ENCODE data around the gene RLBP1.

DNA sequence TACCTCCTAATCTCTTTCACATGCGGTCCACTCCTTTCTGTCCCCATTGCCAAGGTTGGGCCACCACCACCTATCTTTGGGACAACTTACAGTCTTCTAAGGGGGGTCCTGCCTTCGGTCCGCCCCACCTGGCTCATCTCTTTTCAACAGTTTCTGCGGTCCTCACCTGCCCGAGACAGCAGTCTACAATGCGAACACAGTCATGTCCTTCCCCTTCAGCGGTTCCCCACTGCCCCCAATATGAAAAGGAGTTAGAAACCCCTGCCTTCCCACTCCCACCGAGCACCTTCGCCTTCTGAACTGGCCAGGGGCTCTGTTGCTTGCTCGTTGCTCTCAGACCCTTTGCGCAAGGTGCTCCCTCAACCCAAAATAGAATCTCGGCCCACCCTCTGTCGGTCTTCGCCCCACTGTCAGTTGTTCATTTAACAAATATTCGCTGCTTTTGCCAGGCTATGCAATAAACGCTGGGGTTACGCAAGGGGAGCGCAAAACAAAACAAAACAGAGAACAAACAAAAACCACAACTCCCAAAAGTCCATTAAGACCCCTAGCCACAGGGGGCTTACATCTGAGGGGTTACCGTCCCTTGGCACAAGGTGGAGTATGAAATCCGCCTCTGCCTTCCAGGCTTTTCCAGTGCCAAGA, 21.8 kb upstream of the RLBP1 start:
- TF ChIP-seq YY1 (IDR thresholded peaks at IDR 0.05; ENCODE audit: low read depth, low read length) = no peak
- TF ChIP-seq NFXL1 (IDR thresholded peaks at IDR 0.05; ENCODE audit: borderline replicate concordance) = no peak
- no peak for TF ChIP-seq ESRRA (IDR thresholded peaks at IDR 0.05; ENCODE audit: low read length)
- TF ChIP-seq EZH2 (IDR thresholded peaks at IDR 0.05; ENCODE audit: borderline replicate concordance, control insufficient read depth, low read depth, low read length) = no peak
- TF ChIP-seq, protein P1, sequence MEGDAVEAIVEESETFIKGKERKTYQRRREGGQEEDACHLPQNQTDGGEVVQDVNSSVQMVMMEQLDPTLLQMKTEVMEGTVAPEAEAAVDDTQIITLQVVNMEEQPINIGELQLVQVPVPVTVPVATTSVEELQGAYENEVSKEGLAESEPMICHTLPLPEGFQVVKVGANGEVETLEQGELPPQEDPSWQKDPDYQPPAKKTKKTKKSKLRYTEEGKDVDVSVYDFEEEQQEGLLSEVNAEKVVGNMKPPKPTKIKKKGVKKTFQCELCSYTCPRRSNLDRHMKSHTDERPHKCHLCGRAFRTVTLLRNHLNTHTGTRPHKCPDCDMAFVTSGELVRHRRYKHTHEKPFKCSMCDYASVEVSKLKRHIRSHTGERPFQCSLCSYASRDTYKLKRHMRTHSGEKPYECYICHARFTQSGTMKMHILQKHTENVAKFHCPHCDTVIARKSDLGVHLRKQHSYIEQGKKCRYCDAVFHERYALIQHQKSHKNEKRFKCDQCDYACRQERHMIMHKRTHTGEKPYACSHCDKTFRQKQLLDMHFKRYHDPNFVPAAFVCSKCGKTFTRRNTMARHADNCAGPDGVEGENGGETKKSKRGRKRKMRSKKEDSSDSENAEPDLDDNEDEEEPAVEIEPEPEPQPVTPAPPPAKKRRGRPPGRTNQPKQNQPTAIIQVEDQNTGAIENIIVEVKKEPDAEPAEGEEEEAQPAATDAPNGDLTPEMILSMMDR (IDR thresholded peaks at IDR 0.05 in 2 of 3, conservative IDR thresholded peaks at IDR 0.05 in 1 of 3; ENCODE audit: control insufficient read depth in 2 of 3, extremely low read depth in 1 of 3, insufficient read depth in 1 of 3, low read depth in 3 of 3, low read length in 3 of 3) = no peak
- TF ChIP-seq CEBPB (IDR thresholded peaks at IDR 0.05; ENCODE audit: borderline replicate concordance in 1 of 2, low read depth in 2 of 2, low read length in 2 of 2) = no peak
- TF ChIP-seq EP300 (IDR thresholded peaks at IDR 0.05; ENCODE audit: borderline replicate concordance in 1 of 2, control insufficient read depth in 1 of 2, low read depth in 2 of 2, low read length in 2 of 2) = no peak
- no peak for TF ChIP-seq CHD2 (IDR thresholded peaks at IDR 0.05; ENCODE audit: borderline replicate concordance, low read depth, low read length)
- TF ChIP-seq JUNB (IDR thresholded peaks at IDR 0.05) = no peak
- TF ChIP-seq RBBP5 (conservative IDR thresholded peaks at IDR 0.05) = no peak
